SJCRH30 (cell line): ENCODE measurements around the gene HSPA13. TPM values are rescaled to one million over a fixed set of nuclear protein-coding genes. Genes with fewer than 3 reads are reported as not detected.
"Not testable (repeated sequence)": the region's sequence is repeated elsewhere in the genome, so short reads cannot be mapped to it uniquely, and the experiment has no call there.

Experiments
- DNase-seq, 2 experiments: peaks; one replicate each; pipeline ENCODE4 v3.0.0-alpha.2; 2015 to 2020
- H3K27ac ChIP-seq: fragments of 250-450 bp; sonication (Bioruptor Pico); 2 replicates; pipeline ENCODE4 v1.5.1; 2020; ENCODE audit warnings: mild to moderate bottlenecking, moderate library complexity
- H3K27me3 ChIP-seq: fragments of 250-450 bp; sonication (Bioruptor Pico); 2 replicates; pipeline ENCODE4 v1.5.1; 2020; ENCODE audit warnings: mild to moderate bottlenecking, moderate library complexity
- H3K36me3 ChIP-seq: fragments of 250-450 bp; sonication (Bioruptor Pico); 2 replicates; pipeline ENCODE4 v1.5.1; 2020; ENCODE audit warnings: mild to moderate bottlenecking, moderate library complexity
- H3K4me1 ChIP-seq: fragments of 250-450 bp; sonication (Bioruptor Pico); 2 replicates; pipeline ENCODE4 v1.5.1; 2020; ENCODE audit warnings: mild to moderate bottlenecking, moderate library complexity
- H3K4me3 ChIP-seq: fragments of 250-450 bp; sonication (Bioruptor Pico); 2 replicates; pipeline ENCODE4 v1.5.1; 2020; ENCODE audit warnings: mild to moderate bottlenecking, moderate library complexity
- H3K9me3 ChIP-seq: fragments of 250-450 bp; sonication (Bioruptor Pico); replicated peaks from 2 replicates; pipeline ENCODE4 v1.5.1; 2020; ENCODE audit warnings: mild to moderate bottlenecking, moderate library complexity
- total RNA-seq: library from RNA; depleted of rRNA; stranded (reverse); fragments of >200 nt; shearing (Covaris generic); gene quantifications from 2 replicates; pipeline ENCODE4 v1.2.3, GENCODE V29; 2014; rRNA removed

The HSPA13 gene
- total RNA-seq, 1 experiment from 2014 or later: 91.1 TPM

GRCh38 chr21:14358775-14359174, 24.2 kb downstream of the HSPA13 start:
- DNase-seq: no peak
- Histone ChIP-seq H3K27me3 (peaks cover 6% of the 10 kb centered on the region; the same call in 1 of the 2 replicates), H3K4me1 (no peaks in the 10 kb centered on the region), H3K9me3 (no peaks in the 10 kb centered on the region), H3K27ac (no peak overlapping the region), H3K4me3 (no peak overlapping the region), H3K36me3 (no peaks in the 10 kb centered on the region)

GRCh38 chr21:14356746-14357145, 26.2 kb downstream of the HSPA13 start:
- H3K4me3 ChIP-seq: no peak overlapping the region
- H3K9me3 ChIP-seq: no peaks in the 10 kb centered on the region
- H3K4me1 ChIP-seq: no peaks in the 10 kb centered on the region
- no peak overlapping the region for H3K27ac ChIP-seq
- no peaks in the 10 kb centered on the region for H3K36me3 ChIP-seq
- DNase-seq: peak in 1 of 2 experiments; percentile 25
- no peaks in the 10 kb centered on the region; the same call in 1 of the 2 replicates for H3K27me3 ChIP-seq

DNA sequence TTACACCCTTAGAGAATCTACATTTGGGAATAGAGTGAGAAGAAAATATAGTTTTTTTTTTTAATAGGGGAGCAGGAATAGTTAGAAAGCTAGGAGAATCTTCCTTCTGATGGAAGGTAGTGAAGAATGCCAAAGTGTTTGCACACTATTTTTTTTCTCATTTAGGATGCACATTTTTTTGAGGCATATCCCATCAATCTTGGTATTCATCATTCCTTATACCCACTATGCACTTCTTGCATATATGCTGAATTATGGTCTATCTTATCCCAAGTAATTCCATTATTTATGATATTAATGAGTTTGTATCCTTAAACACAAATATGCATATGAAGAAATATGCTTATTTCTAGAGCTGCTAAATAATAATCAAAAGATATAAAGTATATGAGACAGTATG, 28.4 kb downstream of the HSPA13 start:
- no peak for DNase-seq
- Histone ChIP-seq H3K36me3 (no peaks in the 10 kb centered on the region), H3K27me3 (no peaks in the 10 kb centered on the region), H3K9me3 (no peaks in the 10 kb centered on the region), H3K27ac (no peak overlapping the region), H3K4me1 (no peaks in the 10 kb centered on the region), H3K4me3 (no peak overlapping the region)

GRCh38 chr21:14353726-14354125, 29.2 kb downstream of the HSPA13 start:
- no peak overlapping the region for H3K4me3 ChIP-seq
- no peak for DNase-seq
- H3K9me3 ChIP-seq: no peaks in the 10 kb centered on the region
- H3K36me3 ChIP-seq: no peaks in the 10 kb centered on the region
- H3K27me3 ChIP-seq: no peaks in the 10 kb centered on the region
- H3K27ac ChIP-seq: no peak overlapping the region
- no peaks in the 10 kb centered on the region for H3K4me1 ChIP-seq

DNA sequence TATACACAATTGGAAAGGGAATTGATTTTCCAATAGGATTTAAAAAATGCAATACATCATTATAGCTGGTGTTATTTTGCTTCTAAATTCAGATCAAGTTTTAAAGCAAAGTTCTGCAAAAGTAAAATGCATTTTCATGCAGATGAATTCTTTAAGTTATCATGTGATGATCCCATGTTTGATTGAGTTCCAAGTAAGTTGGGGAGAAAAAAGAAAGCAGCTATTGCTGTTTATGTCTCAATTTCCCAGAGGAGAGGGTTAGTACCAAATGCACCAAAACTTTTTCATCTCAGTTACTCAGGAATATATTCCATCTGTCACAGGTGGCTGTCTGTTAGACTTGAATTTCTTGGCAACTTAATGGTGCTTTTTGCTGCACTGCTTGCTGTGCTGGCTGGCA, 29.7 kb downstream of the HSPA13 start:
- no peaks in the 10 kb centered on the region for H3K4me1 ChIP-seq
- no peaks in the 10 kb centered on the region for H3K36me3 ChIP-seq
- no peaks in the 10 kb centered on the region for H3K9me3 ChIP-seq
- no peak overlapping the region for H3K4me3 ChIP-seq
- H3K27ac ChIP-seq: no peak overlapping the region
- no peak for DNase-seq
- H3K27me3 ChIP-seq: no peaks in the 10 kb centered on the region

GRCh38 chr21:14327346-14327745, 55.6 kb downstream of the HSPA13 start:
- DNase-seq, H3K27me3 ChIP-seq, H3K9me3 ChIP-seq, H3K4me1 ChIP-seq, H3K36me3 ChIP-seq, H3K4me3 ChIP-seq, H3K27ac ChIP-seq: not testable (repeated sequence)

DNA sequence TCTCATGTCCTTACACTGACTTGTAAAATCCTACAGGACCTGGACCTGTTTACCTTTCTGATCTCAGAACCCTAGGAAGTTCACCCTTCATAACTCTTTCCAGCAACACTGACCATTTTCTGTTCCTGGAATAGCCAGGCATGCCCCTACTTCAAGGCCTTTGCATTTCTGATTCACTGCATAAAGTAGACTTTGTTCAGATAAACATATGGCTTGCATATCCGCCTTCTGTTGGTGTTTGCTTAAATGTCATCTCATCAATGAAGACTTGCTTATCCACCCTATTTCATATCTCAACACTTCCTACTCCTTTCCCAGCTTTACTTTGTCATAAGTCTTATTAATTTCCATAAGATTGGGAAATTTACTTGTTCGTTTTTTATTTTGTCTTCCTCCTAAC, 57.4 kb downstream of the HSPA13 start:
- Histone ChIP-seq H3K27me3 (no peaks in the 10 kb centered on the region), H3K36me3 (no peaks in the 10 kb centered on the region), H3K4me1 (no peaks in the 10 kb centered on the region), H3K4me3 (no peak overlapping the region), H3K9me3 (no peaks in the 10 kb centered on the region), H3K27ac (no peak overlapping the region)
- DNase-seq: no peak

Other genes with a start within 250 kb of the HSPA13 start
- not detected in 2 replicates for gene LIPI, start 172.2 kb downstream of the HSPA13 start, total RNA-seq
- not detected in 2 replicates for gene RBM11, start 167.0 kb downstream of the HSPA13 start, total RNA-seq
- gene SAMSN1, start 163.2 kb upstream of the HSPA13 start, total RNA-seq: 0.12 and 0.13 TPM in 2 replicates